HCT116 (cell line): ENCODE data around the gene CAVIN2. TPM values are rescaled to one million over a fixed set of nuclear protein-coding genes. Genes with fewer than 3 reads are reported as not detected.
"Not testable (repeated sequence)": the region's sequence is repeated elsewhere in the genome, so short reads cannot be mapped to it uniquely, and the experiment has no call there.

Source experiments
- ATAC-seq: fragments of 200-7000 bp; cut with Tn5 transposase; 2 replicates; pipeline ENCODE4 v1.9.1; 2020; ENCODE audit warnings: mild to moderate bottlenecking, moderate library complexity
- BruUV-seq: library from RNA; stranded (reverse); fragments of 400-500 nt; replicated peaks from 2 replicates; lab custom pipeline; 2021; lab: Mats Ljungman, UMichigan
- CTCF ChIA-PET: fragments of 300-600 bp; sonication (Branson Sonifier 250); formaldehyde crosslinking; loops from one replicate; lab custom pipeline; 2021; ENCODE audit warnings: antibody characterized with exemption; lab: Charles Lee
- POLR2A ChIA-PET: fragments of 300-600, 350-600 bp; sonication (Branson Sonifier 250); formaldehyde crosslinking; loops from one replicate; lab custom pipeline; 2021; ENCODE audit warnings: antibody characterized with exemption; lab: Charles Lee
- RAD21 ChIA-PET, 2 experiments: fragments of 300-600 bp; sonication (Branson Sonifier 250); formaldehyde crosslinking; loops; one replicate each; lab custom pipeline; 2023; ENCODE audit warnings: low total read pairs in 2 of 2; ENCODE audit not compliant: uncharacterized antibody in 2 of 2, unreplicated experiment in 2 of 2, low non-redundant PET in 1 of 2; lab: Charles Lee
- DNase-seq: peaks from one replicate; pipeline ENCODE4 v3.0.0-alpha.2; 2010; ENCODE audit warnings: low read depth, low spot score
- H2AFZ ChIP-seq: fragments of 200-600 bp; shearing (Covaris generic), sonication (generic); 2 replicates; pipeline ENCODE4 v1.6.1; 2017; ENCODE audit warnings: low read depth, mixed run types, mixed read lengths, antibody characterized with exemption, low read length; ENCODE audit not compliant: poor library complexity, severe bottlenecking
- H3K27ac ChIP-seq: 2 replicates; pipeline ENCODE4 v1.5.1; 2012; ENCODE audit warnings: low read depth, low read length
- H3K27me3 ChIP-seq: fragments of 200-600 bp; sonication (generic); 2 replicates; pipeline ENCODE4 v1.6.1; 2016; ENCODE audit warnings: mixed run types, low read length, mixed read lengths; ENCODE audit not compliant: insufficient read depth
- H3K36me3 ChIP-seq, 2 experiments: fragments of 200-500 bp in 1 of 2; fragments of 200-600 bp in 1 of 2; sonication (Bioruptor generic) in 1 of 2; sonication (generic) in 1 of 2; 2 replicates each; pipeline versions ENCODE4 v1.5.1 to v1.6.1; 2014 to 2016; ENCODE audit warnings: low read length in 2 of 2, inconsistent platforms in 1 of 2, mixed read lengths in 1 of 2, mixed run types in 1 of 2; ENCODE audit not compliant: insufficient read depth in 2 of 2, control insufficient read depth in 1 of 2
- H3K4me1 ChIP-seq, 2 experiments: fragments of 200-600 bp in 1 of 2; sonication (generic) in 1 of 2; 2 replicates each; pipeline versions ENCODE4 v1.5.1 to v1.6.1; 2012 to 2017; ENCODE audit warnings: low read length in 2 of 2, inconsistent platforms in 1 of 2, mild to moderate bottlenecking in 1 of 2, mixed read lengths in 1 of 2, mixed run types in 1 of 2, moderate library complexity in 1 of 2; ENCODE audit not compliant: insufficient read depth in 2 of 2, control insufficient read depth in 1 of 2
- H3K4me2 ChIP-seq: fragments of 200-600 bp; sonication (generic); 2 replicates; pipeline ENCODE4 v1.6.1; 2017; ENCODE audit warnings: mixed run types, low read length, mixed read lengths
- H3K4me3 ChIP-seq, 2 experiments: fragments of 200-600 bp in 1 of 2; sonication (generic) in 1 of 2; replicated peaks in 1 of 2; 2 replicates each; pipeline ENCODE4 v1.5.1; 2011 to 2016; ENCODE audit warnings: low read length in 2 of 2, control low read depth in 1 of 2, low read depth in 1 of 2, mild to moderate bottlenecking in 1 of 2, mixed read lengths in 1 of 2, mixed run types in 1 of 2
- H3K79me2 ChIP-seq: fragments of 200-600 bp; sonication (generic); 2 replicates; pipeline ENCODE4 v1.6.1; 2017; ENCODE audit warnings: mild to moderate bottlenecking, mixed run types, low read length, moderate library complexity, mixed read lengths; ENCODE audit not compliant: insufficient read depth
- H3K9ac ChIP-seq: fragments of 200-600 bp; sonication (generic); 2 replicates; pipeline ENCODE4 v1.6.1; 2016; ENCODE audit warnings: low read length, mixed read lengths
- H3K9me2 ChIP-seq: fragments of 200-600 bp; sonication (generic), shearing (Covaris generic); 2 replicates; pipeline ENCODE4 v1.6.1; 2017; ENCODE audit warnings: mixed run types, mild to moderate bottlenecking, moderate library complexity; ENCODE audit not compliant: insufficient read depth
- H3K9me3 ChIP-seq, 2 experiments: fragments of 200-500 bp in 1 of 2; fragments of 200-600 bp in 1 of 2; sonication (Bioruptor generic) in 1 of 2; sonication (generic) in 1 of 2; 2 replicates each; pipeline ENCODE4 v1.6.1; 2014 to 2017; ENCODE audit warnings: low read length in 2 of 2, mixed read lengths in 2 of 2, inconsistent platforms in 1 of 2, low read depth in 1 of 2, mild to moderate bottlenecking in 1 of 2, mixed run types in 1 of 2, moderate library complexity in 1 of 2; ENCODE audit not compliant: control insufficient read depth in 1 of 2, insufficient read depth in 1 of 2
- H4K20me1 ChIP-seq: fragments of 200-600 bp; sonication (generic), shearing (Covaris generic); 2 replicates; pipeline ENCODE4 v1.6.1; 2017; ENCODE audit warnings: mixed run types, mild to moderate bottlenecking, moderate library complexity; ENCODE audit not compliant: insufficient read depth
- POLR2A ChIP-seq: IDR thresholded peaks from 2 replicates; pipeline ENCODE4 v1.7.0; 2011; ENCODE audit warnings: borderline replicate concordance; ENCODE audit not compliant: insufficient read depth, insufficient read length; ENCODE audit errors: extremely low read depth
- SP1 ChIP-seq: IDR thresholded peaks from 2 replicates; pipeline ENCODE4 v1.6.1; 2012; ENCODE audit warnings: low read depth
- intact Hi-C: fragments of 100-400 bp; cut with micrococcal nuclease; formaldehyde crosslinking; loops from 2 replicates; pipeline ENCODE4 v1.10.0; 2022
- total RNA-seq: library from RNA; stranded (reverse); gene quantifications from one replicate; pipeline ENCODE4 v1.2.1, GENCODE V29; 2021; ENCODE audit not compliant: unreplicated experiment

The CAVIN2 gene
- total RNA-seq, 1 experiment from 2014 or later: 0.27 TPM

DNA sequence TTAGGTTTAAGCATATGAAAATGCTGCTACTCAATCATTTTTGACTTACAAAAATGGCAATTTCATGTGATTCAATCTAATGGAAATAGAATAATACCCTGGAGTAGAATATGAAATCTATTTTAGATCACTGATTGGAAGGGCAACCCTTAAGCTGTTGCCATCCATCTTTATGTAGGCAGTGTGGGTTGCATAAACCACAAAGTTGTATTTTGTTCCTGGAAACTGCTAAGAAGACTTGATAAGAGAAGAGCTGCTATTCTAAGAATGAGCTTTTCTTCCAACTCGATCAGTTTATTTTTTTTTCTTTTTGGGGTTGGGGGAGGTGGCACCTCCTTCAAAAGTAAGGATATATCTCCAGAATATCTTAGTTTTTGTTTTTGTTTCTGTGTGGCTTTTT lies 60.2 kb downstream of the CAVIN2 start:
- no peaks in the 10 kb centered on the region for H4K20me1 ChIP-seq
- H3K4me1 ChIP-seq: no peaks in the 10 kb centered on the region
- no peak overlapping the region for H3K4me3 ChIP-seq
- H3K36me3 ChIP-seq: no peaks in the 10 kb centered on the region
- H2AFZ ChIP-seq: no peak overlapping the region
- no peaks in the 10 kb centered on the region for H3K27me3 ChIP-seq
- H3K9me2 ChIP-seq: no peaks in the 10 kb centered on the region
- H3K9ac ChIP-seq: no peak overlapping the region
- no peak for TF ChIP-seq POLR2A
- no peak for TF ChIP-seq SP1
- no peak for DNase-seq
- no peaks in the 10 kb centered on the region for H3K79me2 ChIP-seq
- ATAC-seq: no peak
- CTCF ChIA-PET: interaction anchor here (0.8 kb wide), 1 partner anchor 28 kb away, joined by 3 read pairs; no protein-coding TSS in a partner anchor
- no TSS peak for BruUV-seq
- POLR2A ChIA-PET: no interaction called here
- H3K9me3 ChIP-seq: no peaks in the 10 kb centered on the region
- H3K4me2 ChIP-seq: no peak overlapping the region
- intact Hi-C loops: no loop called here
- H3K27ac ChIP-seq: no peak overlapping the region
- RAD21 ChIA-PET: no interaction called here

GRCh38 chr2:191785651-191786050 lies 61.2 kb downstream of the CAVIN2 start:
- H3K4me3 ChIP-seq, intact Hi-C loops, ATAC-seq: not testable (repeated sequence)

More at GRCh38 chr2:191785651-191786050, 61.2 kb downstream of the CAVIN2 start:
- H3K9me2 ChIP-seq, H3K4me1 ChIP-seq, DNase-seq, H3K79me2 ChIP-seq, POLR2A ChIA-PET, H3K4me2 ChIP-seq, H3K9me3 ChIP-seq, H4K20me1 ChIP-seq, H3K9ac ChIP-seq, H2AFZ ChIP-seq, RAD21 ChIA-PET, H3K27me3 ChIP-seq, BruUV-seq, H3K27ac ChIP-seq, H3K36me3 ChIP-seq, CTCF ChIA-PET: not testable (repeated sequence)

Other genes with a start within 250 kb of the CAVIN2 start
- 39.3 TPM for gene NABP1, start 169.0 kb downstream of the CAVIN2 start, total RNA-seq